Measurements from ENCODE around the gene HDLBP. TPM values are rescaled to one million over a fixed set of nuclear protein-coding genes. Genes with fewer than 3 reads are reported as not detected.

HDLBP gene
- total and polyA plus RNA-seq, 10 of the 15 experiments (the other 5 are each of a cell fraction or from before 2014, with no cell fraction given), result 19.5 to 383 (median 249) TPM

DNA sequence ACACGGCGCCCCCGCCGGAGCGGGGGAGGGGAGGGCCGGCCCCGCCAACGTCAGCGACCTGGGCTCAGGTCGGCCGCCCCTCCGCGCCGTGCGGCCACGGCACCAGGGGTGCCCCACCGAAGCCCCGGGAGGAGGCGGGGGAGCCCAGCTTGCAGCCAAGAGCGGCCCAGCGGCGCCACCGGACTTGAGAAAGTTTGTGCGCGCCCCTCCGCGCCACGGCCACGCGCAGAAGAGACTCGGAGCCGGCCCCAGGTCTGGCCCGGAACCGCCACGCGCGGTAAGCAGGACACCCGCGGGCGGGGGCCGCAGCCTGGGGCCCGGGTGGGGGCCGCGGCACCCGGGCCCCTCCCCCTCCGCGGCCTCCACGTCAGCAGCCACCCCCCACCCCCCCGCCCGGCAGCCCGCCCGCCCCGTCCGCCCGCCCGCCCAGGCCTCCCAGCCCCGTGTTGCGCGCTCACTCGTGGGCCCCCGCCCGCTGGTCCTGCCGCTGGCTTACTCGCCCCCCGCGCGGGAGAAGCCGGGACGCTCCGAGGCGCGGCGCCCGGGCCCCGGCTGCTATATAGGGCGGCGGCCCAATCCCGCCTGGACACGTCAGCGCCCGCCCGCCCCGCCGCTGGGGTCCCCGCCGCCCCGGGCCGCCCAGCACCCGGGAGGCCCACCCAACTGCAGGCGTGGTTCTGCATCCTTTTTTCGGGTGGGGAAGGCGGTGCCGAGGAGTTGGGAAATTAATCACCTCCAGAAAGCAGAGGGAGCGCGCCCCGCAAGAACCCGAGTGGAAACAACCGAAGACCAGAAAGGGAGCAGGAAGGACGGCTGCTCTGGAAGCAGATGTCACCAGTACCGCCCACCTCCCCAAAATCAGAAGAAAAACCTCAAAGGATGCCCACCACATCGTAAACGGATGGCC lies 42.9 kb downstream of the HDLBP start (continued):
- TF ChIP-seq, protein P1, sequence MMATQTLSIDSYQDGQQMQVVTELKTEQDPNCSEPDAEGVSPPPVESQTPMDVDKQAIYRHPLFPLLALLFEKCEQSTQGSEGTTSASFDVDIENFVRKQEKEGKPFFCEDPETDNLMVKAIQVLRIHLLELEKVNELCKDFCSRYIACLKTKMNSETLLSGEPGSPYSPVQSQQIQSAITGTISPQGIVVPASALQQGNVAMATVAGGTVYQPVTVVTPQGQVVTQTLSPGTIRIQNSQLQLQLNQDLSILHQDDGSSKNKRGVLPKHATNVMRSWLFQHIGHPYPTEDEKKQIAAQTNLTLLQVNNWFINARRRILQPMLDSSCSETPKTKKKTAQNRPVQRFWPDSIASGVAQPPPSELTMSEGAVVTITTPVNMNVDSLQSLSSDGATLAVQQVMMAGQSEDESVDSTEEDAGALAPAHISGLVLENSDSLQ (IDR thresholded peaks at IDR 0.05), result no peak
- TF ChIP-seq, protein P2, sequence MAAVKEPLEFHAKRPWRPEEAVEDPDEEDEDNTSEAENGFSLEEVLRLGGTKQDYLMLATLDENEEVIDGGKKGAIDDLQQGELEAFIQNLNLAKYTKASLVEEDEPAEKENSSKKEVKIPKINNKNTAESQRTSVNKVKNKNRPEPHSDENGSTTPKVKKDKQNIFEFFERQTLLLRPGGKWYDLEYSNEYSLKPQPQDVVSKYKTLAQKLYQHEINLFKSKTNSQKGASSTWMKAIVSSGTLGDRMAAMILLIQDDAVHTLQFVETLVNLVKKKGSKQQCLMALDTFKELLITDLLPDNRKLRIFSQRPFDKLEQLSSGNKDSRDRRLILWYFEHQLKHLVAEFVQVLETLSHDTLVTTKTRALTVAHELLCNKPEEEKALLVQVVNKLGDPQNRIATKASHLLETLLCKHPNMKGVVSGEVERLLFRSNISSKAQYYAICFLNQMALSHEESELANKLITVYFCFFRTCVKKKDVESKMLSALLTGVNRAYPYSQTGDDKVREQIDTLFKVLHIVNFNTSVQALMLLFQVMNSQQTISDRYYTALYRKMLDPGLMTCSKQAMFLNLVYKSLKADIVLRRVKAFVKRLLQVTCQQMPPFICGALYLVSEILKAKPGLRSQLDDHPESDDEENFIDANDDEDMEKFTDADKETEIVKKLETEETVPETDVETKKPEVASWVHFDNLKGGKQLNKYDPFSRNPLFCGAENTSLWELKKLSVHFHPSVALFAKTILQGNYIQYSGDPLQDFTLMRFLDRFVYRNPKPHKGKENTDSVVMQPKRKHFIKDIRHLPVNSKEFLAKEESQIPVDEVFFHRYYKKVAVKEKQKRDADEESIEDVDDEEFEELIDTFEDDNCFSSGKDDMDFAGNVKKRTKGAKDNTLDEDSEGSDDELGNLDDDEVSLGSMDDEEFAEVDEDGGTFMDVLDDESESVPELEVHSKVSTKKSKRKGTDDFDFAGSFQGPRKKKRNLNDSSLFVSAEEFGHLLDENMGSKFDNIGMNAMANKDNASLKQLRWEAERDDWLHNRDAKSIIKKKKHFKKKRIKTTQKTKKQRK (IDR thresholded peaks at IDR 0.05; ENCODE audit: low read depth, low read length), result no peak
- TF ChIP-seq, protein P3, sequence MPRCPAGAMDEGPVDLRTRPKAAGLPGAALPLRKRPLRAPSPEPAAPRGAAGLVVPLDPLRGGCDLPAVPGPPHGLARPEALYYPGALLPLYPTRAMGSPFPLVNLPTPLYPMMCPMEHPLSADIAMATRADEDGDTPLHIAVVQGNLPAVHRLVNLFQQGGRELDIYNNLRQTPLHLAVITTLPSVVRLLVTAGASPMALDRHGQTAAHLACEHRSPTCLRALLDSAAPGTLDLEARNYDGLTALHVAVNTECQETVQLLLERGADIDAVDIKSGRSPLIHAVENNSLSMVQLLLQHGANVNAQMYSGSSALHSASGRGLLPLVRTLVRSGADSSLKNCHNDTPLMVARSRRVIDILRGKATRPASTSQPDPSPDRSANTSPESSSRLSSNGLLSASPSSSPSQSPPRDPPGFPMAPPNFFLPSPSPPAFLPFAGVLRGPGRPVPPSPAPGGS (IDR thresholded peaks at IDR 0.05; ENCODE audit: borderline replicate concordance, insufficient read depth, low read depth, low read length, poor library complexity, severe bottlenecking), result no peak
- TF ChIP-seq, protein P4, sequence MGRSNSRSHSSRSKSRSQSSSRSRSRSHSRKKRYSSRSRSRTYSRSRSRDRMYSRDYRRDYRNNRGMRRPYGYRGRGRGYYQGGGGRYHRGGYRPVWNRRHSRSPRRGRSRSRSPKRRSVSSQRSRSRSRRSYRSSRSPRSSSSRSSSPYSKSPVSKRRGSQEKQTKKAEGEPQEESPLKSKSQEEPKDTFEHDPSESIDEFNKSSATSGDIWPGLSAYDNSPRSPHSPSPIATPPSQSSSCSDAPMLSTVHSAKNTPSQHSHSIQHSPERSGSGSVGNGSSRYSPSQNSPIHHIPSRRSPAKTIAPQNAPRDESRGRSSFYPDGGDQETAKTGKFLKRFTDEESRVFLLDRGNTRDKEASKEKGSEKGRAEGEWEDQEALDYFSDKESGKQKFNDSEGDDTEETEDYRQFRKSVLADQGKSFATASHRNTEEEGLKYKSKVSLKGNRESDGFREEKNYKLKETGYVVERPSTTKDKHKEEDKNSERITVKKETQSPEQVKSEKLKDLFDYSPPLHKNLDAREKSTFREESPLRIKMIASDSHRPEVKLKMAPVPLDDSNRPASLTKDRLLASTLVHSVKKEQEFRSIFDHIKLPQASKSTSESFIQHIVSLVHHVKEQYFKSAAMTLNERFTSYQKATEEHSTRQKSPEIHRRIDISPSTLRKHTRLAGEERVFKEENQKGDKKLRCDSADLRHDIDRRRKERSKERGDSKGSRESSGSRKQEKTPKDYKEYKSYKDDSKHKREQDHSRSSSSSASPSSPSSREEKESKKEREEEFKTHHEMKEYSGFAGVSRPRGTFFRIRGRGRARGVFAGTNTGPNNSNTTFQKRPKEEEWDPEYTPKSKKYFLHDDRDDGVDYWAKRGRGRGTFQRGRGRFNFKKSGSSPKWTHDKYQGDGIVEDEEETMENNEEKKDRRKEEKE (IDR thresholded peaks at IDR 0.05), result no peak
- TF ChIP-seq, protein P5, sequence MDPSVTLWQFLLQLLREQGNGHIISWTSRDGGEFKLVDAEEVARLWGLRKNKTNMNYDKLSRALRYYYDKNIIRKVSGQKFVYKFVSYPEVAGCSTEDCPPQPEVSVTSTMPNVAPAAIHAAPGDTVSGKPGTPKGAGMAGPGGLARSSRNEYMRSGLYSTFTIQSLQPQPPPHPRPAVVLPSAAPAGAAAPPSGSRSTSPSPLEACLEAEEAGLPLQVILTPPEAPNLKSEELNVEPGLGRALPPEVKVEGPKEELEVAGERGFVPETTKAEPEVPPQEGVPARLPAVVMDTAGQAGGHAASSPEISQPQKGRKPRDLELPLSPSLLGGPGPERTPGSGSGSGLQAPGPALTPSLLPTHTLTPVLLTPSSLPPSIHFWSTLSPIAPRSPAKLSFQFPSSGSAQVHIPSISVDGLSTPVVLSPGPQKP (IDR thresholded peaks at IDR 0.05; ENCODE audit: low read depth, low read length), result no peak
- TF ChIP-seq NFYB (IDR thresholded peaks at IDR 0.05; ENCODE audit: insufficient read depth, low read depth, low read length) (no peak), RUNX3 (IDR thresholded peaks at IDR 0.05; ENCODE audit: low read length) (peak; percentile 6; the same call in 1 of the 2 replicates), HDGF (IDR thresholded peaks at IDR 0.05) (no peak), SREBF2 (IDR thresholded peaks at IDR 0.05; ENCODE audit: low read length) (no peak), BMI1 (IDR thresholded peaks at IDR 0.05; ENCODE audit: borderline replicate concordance) (no peak), ZSCAN29 (IDR thresholded peaks at IDR 0.05) (no peak), GATAD2B (conservative IDR thresholded peaks at IDR 0.05; ENCODE audit: low read depth) (peak; percentile 71; the same call in 1 of the 2 replicates), KLF5 (IDR thresholded peaks at IDR 0.05; ENCODE audit: partially characterized antibody) (no peak), POLR2A (IDR thresholded peaks at IDR 0.05; ENCODE audit: low read depth, low read length) (peak; percentile 83), IKZF1 (conservative IDR thresholded peaks at IDR 0.05) (peak; percentile 53; the same call in 1 of the 2 replicates), YY1 (IDR thresholded peaks at IDR 0.05; ENCODE audit: low read depth, low read length) (no peak)
- TF ChIP-seq, protein P6, sequence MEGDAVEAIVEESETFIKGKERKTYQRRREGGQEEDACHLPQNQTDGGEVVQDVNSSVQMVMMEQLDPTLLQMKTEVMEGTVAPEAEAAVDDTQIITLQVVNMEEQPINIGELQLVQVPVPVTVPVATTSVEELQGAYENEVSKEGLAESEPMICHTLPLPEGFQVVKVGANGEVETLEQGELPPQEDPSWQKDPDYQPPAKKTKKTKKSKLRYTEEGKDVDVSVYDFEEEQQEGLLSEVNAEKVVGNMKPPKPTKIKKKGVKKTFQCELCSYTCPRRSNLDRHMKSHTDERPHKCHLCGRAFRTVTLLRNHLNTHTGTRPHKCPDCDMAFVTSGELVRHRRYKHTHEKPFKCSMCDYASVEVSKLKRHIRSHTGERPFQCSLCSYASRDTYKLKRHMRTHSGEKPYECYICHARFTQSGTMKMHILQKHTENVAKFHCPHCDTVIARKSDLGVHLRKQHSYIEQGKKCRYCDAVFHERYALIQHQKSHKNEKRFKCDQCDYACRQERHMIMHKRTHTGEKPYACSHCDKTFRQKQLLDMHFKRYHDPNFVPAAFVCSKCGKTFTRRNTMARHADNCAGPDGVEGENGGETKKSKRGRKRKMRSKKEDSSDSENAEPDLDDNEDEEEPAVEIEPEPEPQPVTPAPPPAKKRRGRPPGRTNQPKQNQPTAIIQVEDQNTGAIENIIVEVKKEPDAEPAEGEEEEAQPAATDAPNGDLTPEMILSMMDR (IDR thresholded peaks at IDR 0.05 in 2 of 3, conservative IDR thresholded peaks at IDR 0.05 in 1 of 3; ENCODE audit: control insufficient read depth in 2 of 3, extremely low read depth in 1 of 3, insufficient read depth in 1 of 3, low read depth in 3 of 3, low read length in 3 of 3), result no peak

Data from GM12878 (cell line).